GM18519 (cell line): ENCODE data around the gene FAM167B.

Experiments
- ATAC-seq: cut with Tn5 transposase; IDR thresholded peaks from one replicate; pipeline ENCODE4 v1.9.1; 2021; ENCODE audit warnings: mild to moderate bottlenecking, moderate library complexity; ENCODE audit not compliant: unreplicated experiment, low FRiP score

Gene FAM167B

DNA sequence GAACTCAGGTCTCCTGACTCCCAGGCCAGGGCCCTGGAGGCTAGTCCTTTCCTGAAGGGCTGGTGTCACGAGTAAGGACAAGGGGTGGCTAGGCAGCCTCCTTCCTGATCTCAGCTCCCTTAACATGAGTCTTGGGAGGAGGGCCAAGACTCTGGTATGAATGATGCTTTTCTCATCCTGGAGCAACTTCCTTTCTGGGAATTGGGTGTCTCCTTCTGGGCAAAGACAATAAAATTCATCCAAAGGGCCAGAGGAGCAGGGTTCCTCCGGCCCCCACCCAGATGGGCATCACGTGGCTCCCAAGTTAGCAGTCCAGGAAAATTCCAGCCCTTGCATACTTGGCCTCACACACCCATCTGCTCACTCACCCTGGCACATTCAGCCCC lies at the start of gene FAM167B:
FAM167B (plus strand) TSS at position 335 of the 386 bp plus-strand sequence. CDS start 200 bp downstream, outside the sequence.
- no peak for ATAC-seq

DNA sequence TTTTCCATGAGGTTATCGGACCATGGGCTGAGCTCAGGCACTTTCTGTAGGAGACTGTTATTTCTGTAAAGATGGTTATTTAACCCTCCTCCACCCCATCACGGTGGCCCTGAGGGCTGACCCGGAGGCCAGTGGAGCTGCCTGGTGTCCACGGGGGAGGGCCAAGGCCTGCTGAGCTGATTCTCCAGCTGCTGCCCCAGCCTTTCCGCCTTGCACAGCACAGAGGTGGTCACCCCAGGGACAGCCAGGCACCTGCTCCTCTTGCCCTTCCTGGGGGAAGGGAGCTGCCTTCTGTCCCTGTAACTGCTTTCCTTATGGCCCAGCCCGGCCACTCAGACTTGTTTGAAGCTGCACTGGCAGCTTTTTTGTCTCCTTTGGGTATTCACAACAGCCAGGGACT lies 49.2 kb upstream of the FAM167B start:
- ATAC-seq = no peak

DNA sequence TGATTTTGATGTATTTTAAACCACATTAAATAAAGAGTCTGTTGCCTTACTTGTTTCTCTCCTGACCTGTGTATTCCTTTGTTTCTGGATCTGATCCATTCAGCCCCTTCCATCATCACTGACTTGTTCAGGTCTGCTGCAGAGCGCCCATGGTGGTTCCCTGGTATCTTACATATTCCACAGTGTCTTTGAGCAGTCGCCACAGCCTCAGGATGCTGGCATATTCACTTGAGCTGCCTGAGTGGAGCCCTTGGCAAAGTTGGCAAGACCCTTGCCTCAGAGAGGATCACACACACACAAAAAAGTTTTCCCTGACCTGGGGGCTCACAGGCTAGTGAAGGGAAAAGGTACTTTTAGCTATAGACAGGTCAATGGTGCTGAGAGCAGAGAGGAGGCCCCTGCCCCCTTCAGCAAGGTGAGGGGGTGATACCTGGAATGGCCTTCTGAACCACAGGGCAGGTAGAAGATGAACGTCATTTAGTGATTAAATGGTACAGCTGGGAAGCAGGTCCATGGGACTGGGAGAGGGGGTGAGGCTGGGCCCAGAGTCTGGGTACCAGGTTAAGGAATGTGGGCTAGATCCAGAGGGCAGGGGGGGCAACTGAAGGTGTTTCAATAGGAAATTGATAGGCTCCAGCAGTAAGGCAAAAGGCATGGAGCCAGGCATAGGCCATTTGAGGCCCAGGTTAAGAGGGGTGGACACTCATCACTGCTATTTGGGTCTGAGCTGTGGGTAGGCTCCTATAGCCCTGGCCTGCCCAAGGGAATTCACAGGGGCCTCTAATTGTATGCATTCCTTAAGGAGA lies 48.6 kb upstream of the FAM167B start:
- ATAC-seq = no peak

DNA sequence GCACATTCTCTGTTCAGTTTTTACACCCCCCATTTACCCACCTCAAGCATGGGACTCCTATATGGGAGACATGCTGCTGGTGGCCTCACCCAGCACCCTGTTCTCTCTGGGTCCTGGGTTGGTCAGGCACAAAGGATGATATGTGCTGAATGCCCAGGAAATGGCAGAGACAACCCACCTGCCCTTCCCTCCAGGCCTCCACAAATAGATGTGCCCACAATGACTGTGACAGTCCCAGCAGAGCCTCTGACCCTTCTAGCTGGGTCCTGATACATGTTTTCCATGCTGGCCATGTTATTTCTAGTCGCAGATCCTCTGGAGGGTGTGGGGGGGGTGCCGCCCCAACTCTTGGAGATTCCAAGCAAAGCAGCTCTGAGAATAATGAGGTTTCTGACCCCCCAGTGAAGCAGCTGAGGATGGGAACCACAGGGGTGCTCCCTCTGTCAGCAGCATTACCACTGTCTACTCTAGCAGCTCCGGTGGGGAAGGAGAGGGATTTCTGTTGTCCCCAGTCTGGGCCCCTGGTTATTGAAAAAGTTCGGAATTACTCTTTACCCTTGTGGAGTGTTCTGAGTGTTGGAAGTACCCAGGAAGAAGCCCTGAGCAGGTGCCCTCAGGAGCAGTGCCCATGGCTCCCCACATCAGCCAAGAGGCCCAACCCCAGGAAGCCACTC lies 47.8 kb upstream of the FAM167B start:
- no peak for ATAC-seq

DNA sequence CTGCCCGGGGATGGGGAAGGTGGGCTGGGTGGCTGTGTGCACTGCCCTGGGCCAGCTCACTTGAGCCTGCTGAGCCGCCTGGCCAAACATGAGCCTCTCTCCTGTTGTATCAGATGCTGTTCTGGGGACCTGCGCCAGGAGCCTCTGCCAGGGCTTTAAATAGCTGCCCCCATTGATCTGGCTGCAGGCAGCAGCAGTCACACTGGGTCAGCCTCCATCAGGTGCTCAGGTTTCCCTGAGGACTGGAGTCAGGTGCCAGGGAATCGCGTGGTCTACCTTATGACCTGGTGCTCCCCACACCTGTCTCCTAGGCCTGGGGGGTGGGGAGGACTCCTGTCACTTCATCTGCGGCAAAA lies 47.3 kb upstream of the FAM167B start:
- ATAC-seq = no peak

DNA sequence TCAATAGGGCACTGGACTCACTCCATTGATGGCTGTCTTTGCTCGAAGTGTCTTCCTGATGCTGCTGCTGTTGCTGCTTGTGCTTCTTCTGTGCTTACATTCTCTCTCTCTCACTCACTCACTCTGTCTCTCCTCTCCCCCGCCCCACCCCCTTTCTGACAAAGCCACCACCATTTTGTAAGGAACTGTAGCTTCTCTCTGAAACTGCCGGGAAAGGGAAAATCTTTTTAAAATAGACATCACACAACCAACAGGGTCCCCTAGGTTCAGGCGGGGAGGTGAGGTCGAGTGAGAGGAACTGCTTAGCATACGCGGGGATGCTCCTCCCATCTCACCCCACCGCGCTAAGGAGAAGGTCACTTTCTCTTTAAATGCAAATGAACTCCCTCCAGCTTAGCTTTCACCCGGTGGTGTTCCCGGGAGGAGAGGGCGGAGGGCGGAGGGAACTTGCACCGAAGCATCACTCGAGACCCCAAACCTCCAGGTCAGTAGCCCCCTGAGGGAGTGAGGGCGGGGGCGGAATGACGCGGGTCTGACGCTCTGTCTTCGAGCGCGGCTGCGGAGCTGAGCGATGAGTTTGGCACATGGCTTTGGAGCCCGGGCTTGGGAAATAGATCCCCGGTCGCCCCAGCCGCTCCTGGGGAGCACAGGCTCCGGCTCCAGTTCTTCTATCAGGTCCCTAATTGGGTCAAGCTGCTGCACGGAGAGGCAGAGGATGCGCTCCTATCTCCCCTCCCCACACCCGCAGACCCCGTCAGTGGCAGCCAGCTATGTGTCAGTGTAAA lies 46.6 kb upstream of the FAM167B start, which contains the start of gene CCDC28B:
CCDC28B (plus strand) TSS at position 370 of the 785 bp plus-strand sequence. CDS start 1,341 bp downstream, outside the sequence.
- no peak for ATAC-seq

DNA sequence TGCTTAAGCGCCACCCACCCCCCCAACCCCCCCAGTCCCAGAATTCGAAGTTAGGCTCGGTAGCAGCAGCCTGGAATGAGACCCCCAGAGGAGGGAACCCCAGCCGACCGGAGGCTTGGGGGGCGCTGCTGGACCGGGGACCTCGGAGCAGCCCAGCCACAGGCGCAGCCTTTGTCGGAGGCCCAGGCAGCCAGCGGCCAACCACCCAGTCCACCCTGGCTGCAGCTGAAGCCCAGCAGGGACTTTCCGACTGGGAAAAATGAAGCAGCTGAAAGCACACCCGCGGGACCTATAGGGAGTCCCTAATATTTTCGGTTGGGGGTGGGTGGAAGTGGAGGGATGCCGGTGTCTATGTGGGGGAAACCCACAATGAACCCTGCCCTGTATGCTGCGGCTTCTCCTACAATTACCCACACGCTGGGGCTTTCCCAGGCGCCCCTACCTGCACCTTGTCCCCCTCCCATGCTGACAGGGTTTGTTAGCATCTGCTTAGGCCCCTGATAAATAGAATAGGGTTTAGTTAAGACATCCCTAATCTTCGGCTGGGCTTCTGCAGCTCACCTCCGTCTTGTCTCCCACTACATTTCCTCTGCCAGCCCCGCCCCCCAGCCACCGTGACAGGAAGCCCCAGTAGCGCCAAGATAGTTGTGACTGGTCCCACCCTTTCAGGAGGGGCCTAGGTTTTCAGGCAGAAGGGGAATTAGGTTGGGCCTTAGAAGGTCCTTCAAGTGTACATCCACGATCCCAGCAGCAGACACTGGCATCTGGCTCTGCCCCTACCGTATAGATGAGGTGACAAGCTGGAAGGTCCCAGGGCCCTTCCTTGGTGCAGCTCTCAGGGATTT lies 45.8 kb upstream of the FAM167B start:
- no peak for ATAC-seq

DNA sequence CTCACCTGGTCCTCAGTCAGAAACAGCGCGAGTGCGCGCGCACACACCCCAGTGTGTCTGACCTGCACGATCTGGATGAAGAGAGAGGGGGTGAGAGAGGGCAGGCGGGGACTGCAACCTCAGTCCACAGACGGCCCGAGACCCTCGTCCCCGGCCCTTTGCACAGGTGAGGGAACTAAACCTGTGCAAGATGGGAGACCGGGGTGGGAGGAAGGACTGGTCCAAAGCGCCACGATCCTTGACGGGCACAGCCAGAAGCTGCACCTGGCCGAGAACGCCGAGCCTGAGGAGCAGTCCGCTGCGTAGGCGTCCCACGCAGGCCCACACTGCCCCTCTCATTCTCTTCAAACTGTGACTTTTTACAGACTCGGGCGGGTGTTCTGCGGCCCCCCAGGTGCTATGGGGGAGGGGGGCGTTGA lies 42.1 kb upstream of the FAM167B start:
- no peak for ATAC-seq

DNA sequence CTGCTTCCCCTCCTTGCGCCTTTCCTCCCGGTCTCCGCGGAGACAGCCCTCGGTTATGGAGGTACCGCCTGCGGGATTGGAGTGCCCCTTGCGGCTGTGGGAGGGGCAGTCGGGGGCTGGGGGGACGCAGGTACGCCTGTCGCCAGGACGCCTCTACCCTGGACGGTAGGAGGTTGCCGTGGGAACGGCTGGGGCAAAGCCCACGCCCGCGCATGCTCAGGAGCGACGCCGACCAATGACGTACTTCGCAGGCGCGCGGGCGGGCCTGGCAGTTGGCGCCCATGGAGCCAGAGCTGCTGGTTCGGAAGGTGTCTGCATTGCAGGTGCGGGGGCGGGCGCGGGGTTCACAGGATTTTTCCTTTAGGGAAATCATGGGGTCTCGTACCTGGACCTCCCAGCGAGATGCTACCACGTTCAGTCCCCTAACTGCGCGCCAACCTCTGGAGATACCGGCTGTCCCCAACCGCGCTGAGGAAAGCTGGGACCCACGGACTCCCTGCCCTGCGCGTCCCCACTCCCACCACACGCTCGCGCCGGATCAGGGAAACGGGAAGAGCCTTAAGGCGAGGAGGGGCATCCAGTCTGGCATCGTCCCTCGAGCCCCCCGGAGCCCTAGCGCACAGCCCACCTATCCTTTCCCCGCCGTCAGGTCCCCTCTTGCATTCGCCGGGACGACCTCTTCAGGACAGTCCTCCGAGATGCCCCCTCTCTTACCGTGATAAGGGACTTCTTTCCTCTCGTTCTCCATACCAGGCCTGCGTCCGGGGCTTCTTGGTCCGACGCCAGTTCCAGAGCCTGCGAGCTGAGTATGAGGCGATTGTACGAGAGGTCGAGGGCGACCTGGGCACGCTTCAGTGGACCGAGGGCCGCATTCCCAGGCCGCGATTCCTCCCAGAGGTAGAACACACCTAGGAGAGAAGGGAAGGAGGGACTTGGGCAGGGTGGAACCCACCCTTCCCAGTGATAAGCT lies 41.3 kb upstream of the FAM167B start, which contains the start of gene IQCC:
IQCC (plus strand) TSS at position 271 of the 970 bp plus-strand sequence; CDS start at position 282, 11 bp downstream.
- no peak for ATAC-seq

DNA sequence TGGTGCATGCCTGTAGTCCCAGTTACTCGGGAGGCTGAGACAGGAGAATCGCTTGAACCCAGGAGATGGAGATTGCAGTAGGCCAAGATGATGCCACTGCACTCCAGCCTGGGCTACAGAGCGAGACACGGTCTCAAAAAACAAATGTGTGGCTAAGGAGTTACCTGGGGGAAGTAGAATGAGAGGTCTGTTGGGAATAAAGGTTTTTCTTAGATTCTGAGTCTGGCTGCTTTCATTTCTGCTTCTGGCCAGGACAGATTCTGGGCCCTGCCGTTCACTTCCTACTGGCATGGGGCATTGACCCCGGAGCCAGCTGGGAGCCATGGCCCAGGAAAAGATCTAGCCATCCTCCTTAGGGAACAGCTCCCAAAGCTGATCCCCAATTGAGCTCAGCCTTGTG lies 38.6 kb upstream of the FAM167B start:
- ATAC-seq = no peak

DNA sequence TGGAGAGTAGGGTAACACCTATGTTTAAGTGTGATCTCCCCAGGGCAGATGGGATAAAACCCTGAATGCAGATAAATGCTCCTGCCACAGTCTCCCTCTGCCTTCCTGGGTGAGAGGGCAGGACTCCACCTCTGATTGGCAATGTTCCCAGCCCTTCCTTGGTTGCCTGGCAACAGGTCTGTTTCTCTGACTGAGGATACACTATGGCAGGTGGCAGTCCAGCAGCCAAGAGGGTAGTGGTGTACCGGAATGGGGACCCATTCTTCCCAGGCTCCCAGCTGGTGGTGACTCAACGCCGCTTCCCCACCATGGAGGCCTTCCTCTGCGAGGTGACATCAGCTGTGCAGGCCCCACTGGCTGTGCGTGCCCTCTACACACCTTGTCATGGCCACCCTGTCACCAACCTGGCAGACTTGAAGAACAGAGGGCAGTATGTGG lies 38.1 kb upstream of the FAM167B start, which contains the start of gene DCDC2B:
DCDC2B (plus strand) TSS at position 199 of the 438 bp plus-strand sequence; CDS start at position 204, 5 bp downstream.
- no peak for ATAC-seq

DNA sequence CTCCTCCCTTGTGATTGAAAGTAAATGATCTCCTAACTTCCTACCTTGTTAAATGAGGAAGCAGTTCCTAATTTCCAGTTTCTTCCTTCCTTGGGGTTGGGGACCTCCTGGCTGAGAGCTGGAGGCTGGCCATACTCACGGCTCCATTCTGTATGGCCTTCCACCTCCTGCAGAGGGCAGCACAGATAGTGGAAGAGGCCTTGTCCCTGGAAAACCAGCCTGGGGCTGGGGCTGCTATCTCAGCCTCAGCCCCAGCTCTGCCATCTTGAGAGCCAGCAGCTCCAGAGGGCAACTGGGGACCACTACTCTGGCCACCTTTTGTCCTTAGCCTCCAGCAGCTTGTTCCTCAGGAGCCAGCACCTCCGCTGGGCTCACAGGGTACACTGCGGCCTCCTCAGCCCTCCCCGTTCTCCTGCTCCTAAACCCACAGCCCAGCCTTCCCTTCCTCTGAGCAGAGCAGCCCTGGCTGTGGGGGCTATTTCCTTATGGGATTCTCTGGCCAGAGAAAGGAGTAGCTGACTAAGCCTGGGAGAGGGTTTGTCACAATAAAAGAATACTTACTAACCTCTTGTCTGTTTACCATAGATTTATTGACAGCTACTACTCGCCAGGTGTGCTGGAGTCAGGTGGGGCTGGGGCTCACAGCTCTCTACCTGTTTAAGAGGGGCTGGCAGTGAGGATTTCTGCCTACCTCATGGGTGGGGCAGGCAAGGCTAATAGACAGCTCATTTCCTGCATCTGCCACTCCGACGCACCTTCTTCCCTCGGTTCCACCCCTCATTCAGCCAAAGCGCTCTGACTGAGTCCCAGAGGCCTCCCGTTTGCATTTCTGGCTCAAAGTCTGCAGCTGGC lies 31.2 kb upstream of the FAM167B start:
- ATAC-seq = no peak

DNA sequence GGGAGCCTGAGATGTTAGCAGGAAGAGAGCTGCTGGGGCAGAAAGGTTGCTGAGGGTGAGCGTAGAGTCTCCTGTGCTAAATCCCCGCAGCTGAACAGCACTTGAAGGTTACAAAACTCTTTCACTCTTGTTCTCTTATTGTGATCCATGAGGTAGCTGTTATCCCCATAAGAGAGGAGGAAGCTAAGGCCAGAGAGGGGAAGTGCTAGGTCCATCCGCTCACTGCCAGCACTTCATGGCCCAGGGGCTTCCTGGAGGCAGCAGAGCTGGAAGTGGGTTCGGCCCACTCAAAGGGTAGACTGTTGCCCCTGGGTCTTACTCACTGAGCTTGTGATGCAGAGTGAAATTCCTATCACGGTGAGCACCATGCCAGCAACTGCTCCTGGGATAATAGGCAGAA lies 30.5 kb upstream of the FAM167B start:
- ATAC-seq = no peak

DNA sequence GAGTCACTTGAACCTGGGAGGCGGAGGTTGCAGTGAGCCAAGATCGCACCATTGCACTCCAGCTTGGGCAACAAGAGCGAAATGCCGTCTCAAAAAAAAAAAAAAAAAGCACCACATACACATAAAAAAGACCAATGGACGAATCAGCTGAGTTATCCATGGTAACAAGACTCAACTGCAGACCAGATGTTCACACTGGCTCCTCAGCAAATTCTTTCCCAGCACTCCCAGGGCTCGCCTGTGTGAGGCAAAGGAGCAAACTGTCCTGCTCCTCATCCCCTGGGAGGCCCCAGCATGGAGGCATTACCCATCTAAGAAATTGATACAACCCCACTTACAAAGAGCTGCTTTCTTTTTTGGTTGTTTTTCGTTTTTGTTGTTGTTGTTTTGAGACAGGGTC lies 28.0 kb upstream of the FAM167B start:
- ATAC-seq = no peak

DNA sequence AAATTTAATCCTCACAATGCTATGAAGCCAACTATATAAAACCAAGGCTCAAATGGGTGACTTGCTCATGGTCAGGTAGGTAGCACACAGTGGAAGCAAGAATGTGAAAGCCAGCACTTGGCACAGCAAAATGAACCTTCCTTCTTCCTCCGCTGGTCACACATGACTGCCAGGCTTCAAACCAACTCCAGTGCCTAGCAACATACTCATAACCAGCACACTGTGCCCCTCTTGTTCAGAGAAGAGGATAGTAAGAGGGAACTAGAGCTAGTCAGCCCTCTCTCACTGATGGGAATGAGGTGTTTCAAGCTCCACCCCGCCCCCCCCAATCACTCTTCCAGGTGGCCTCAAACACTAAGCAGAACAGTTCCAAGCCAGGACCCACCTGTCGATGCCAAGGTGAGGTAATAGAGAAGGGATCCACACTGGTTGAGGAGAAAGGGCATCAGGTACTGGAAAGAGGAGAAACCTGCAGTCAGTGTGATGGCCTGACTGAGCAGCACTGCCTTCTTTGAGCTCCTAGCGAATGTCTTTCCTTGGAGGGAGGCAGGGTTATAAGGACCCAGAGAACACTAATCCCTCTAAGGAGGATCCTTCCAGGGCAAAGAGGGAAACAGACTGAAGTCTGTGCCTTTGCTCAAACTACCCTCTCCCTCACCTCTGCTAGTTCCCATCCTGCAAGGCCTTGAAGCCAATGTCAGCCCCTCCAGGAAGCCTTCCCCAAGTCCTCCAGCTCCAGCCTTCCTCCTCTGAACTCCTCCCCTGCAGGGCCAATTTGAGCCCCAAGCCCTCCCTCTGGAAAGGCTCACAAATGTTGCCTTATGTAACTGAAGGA lies 26.1 kb upstream of the FAM167B start:
- no peak for ATAC-seq

DNA sequence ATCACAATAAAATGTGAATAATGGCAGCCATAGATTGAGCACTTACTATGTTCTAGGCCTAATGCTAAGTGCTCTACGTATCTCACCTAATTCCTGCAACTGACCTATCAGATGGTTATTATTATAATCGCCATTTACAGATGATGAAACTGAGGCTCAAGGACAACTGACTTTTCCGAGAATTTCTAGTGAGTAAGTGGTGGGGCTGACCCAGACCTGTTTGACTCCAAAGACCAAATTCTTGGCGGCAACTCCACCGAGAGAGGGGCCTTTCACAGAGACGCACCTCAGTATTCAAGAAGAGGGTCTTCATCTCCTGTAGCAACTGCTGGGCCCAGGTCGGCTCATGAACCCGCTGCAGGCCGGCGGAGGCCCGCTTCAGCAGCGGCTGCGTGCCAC lies 25.4 kb upstream of the FAM167B start:
- no peak for ATAC-seq
